ENCODE measurements around the gene MALL.
"Not testable (repeated sequence)": the region's sequence is repeated elsewhere in the genome, so short reads cannot be mapped to it uniquely, and the experiment has no call there.

The MALL gene

GRCh38 chr2:110047225-110047624, 68.4 kb downstream of the MALL start:
- not testable (repeated sequence) for H3K4ac ChIP-seq (ENCODE audit: low read depth, low read length); H3K9ac ChIP-seq (ENCODE audit: low read length); H3K4me3 ChIP-seq (ENCODE audit: low read depth, low read length); H3K14ac ChIP-seq (ENCODE audit: low read length); H3K36me3 ChIP-seq (ENCODE audit: control insufficient read depth in 1 of 2, insufficient read depth in 2 of 2, low read length in 2 of 2); H3K27ac ChIP-seq (ENCODE audit: low read depth, low read length); H3K9me3 ChIP-seq (ENCODE audit: insufficient read depth, low read depth, low read length); H2BK120ac ChIP-seq (ENCODE audit: insufficient read depth, low read length, poor library complexity); H2AK5ac ChIP-seq (ENCODE audit: low read length); DNase-seq; H3K23ac ChIP-seq (ENCODE audit: low read length); H3K79me1 ChIP-seq (ENCODE audit: low read length); H3K4me2 ChIP-seq (ENCODE audit: low read length); H4K12ac ChIP-seq (ENCODE audit: low read depth, low read length); H3K27me3 ChIP-seq (ENCODE audit: insufficient read depth, low read length); H2AFZ ChIP-seq (ENCODE audit: insufficient read depth, low read length, poor library complexity); H4K8ac ChIP-seq (ENCODE audit: low read depth, low read length); H3K79me2 ChIP-seq (ENCODE audit: control insufficient read depth, insufficient read depth, low read length, poor library complexity); H2BK5ac ChIP-seq (ENCODE audit: low read depth, low read length, poor library complexity); H3K4me1 ChIP-seq (ENCODE audit: control insufficient read depth in 1 of 2, insufficient read depth in 2 of 2, low read length in 2 of 2); H3K18ac ChIP-seq (ENCODE audit: low read length); H4K91ac ChIP-seq (ENCODE audit: low read depth, low read length); H2BK12ac ChIP-seq (ENCODE audit: low read length)
- WGBS (ENCODE audit: extremely low coverage, insufficient coverage, insufficient read length): no CpG with 5 or more reads among the region's 4 CpGs

- not testable (repeated sequence) for H2AK5ac ChIP-seq (ENCODE audit: low read length); H2AFZ ChIP-seq (ENCODE audit: insufficient read depth, low read length, poor library complexity); H2BK12ac ChIP-seq (ENCODE audit: low read length); H3K36me3 ChIP-seq (ENCODE audit: control insufficient read depth in 1 of 2, insufficient read depth in 2 of 2, low read length in 2 of 2); H3K79me2 ChIP-seq (ENCODE audit: control insufficient read depth, insufficient read depth, low read length, poor library complexity); H3K14ac ChIP-seq (ENCODE audit: low read length); H4K8ac ChIP-seq (ENCODE audit: low read depth, low read length); H3K18ac ChIP-seq (ENCODE audit: low read length); H3K27me3 ChIP-seq (ENCODE audit: insufficient read depth, low read length); H4K12ac ChIP-seq (ENCODE audit: low read depth, low read length); DNase-seq; H3K4ac ChIP-seq (ENCODE audit: low read depth, low read length); H3K4me2 ChIP-seq (ENCODE audit: low read length); H3K27ac ChIP-seq (ENCODE audit: low read depth, low read length); H3K9me3 ChIP-seq (ENCODE audit: insufficient read depth, low read depth, low read length); H3K79me1 ChIP-seq (ENCODE audit: low read length); H3K9ac ChIP-seq (ENCODE audit: low read length); H2BK120ac ChIP-seq (ENCODE audit: insufficient read depth, low read length, poor library complexity); H3K4me3 ChIP-seq (ENCODE audit: low read depth, low read length); H2BK5ac ChIP-seq (ENCODE audit: low read depth, low read length, poor library complexity); H4K91ac ChIP-seq (ENCODE audit: low read depth, low read length); H3K23ac ChIP-seq (ENCODE audit: low read length); H3K4me1 ChIP-seq (ENCODE audit: control insufficient read depth in 1 of 2, insufficient read depth in 2 of 2, low read length in 2 of 2)
- WGBS (ENCODE audit: extremely low coverage, insufficient coverage, insufficient read length): no CpG with 5 or more reads among the region's 10 CpGs
Observed at GRCh38 chr2:110041941-110042660, 73.5 kb downstream of the MALL start.

DNA sequence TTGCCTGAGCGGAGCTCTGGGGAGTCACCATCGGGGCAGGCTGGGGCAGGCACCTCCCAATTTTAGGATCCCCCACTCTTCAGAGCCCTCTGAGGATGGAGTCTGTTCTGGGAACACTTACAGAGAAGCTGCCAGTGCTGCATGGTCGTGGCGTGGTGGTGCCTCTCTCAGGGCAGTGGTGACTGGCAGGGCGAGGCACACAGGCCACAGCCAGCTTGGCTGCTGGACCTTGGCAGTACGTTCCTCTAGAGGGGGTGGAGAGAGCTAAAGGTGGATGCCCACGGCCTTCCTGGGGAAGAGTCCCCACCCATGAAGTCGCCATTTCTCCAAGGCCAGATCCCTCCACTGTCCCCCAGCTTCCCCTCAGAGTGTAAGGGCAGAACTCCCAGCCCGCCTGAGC, 78.3 kb downstream of the MALL start:
- H2AFZ ChIP-seq (ENCODE audit: insufficient read depth, low read length, poor library complexity); H4K8ac ChIP-seq (ENCODE audit: low read depth, low read length); H2AK5ac ChIP-seq (ENCODE audit: low read length); H3K23ac ChIP-seq (ENCODE audit: low read length); H4K91ac ChIP-seq (ENCODE audit: low read depth, low read length); H3K79me1 ChIP-seq (ENCODE audit: low read length); H3K27me3 ChIP-seq (ENCODE audit: insufficient read depth, low read length); H3K9ac ChIP-seq (ENCODE audit: low read length); H3K4me3 ChIP-seq (ENCODE audit: low read depth, low read length); H3K27ac ChIP-seq (ENCODE audit: low read depth, low read length); DNase-seq; H2BK12ac ChIP-seq (ENCODE audit: low read length); H3K4me1 ChIP-seq (ENCODE audit: control insufficient read depth in 1 of 2, insufficient read depth in 2 of 2, low read length in 2 of 2); H2BK5ac ChIP-seq (ENCODE audit: low read depth, low read length, poor library complexity); H2BK120ac ChIP-seq (ENCODE audit: insufficient read depth, low read length, poor library complexity); H3K9me3 ChIP-seq (ENCODE audit: insufficient read depth, low read depth, low read length); H3K14ac ChIP-seq (ENCODE audit: low read length); H3K79me2 ChIP-seq (ENCODE audit: control insufficient read depth, insufficient read depth, low read length, poor library complexity); H3K4ac ChIP-seq (ENCODE audit: low read depth, low read length); H3K4me2 ChIP-seq (ENCODE audit: low read length); H3K18ac ChIP-seq (ENCODE audit: low read length); H4K12ac ChIP-seq (ENCODE audit: low read depth, low read length); H3K36me3 ChIP-seq (ENCODE audit: control insufficient read depth in 1 of 2, insufficient read depth in 2 of 2, low read length in 2 of 2): not testable (repeated sequence)
- WGBS (ENCODE audit: extremely low coverage, insufficient coverage, insufficient read length): no CpG with 5 or more reads among the region's 9 CpGs

DNA sequence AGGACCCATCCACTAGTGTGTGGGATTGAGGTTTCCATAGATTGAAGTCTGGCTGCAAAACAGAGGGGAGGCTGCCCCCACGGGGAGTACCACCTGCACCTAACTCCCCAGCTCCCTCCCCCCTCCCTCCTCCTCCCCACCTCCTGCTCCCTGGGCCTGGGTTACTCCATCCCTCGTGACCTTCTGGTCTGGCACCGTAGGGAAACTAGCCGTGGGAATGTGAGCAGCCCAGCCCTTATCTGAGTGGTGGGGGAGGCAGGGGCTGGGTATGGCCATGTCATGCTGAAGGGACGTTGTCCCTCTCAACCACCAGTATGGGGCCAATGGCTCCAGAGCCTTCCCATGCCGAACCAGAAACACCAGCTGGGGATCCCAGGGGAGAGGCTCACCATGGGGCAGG, 80.2 kb downstream of the MALL start:
- not testable (repeated sequence) for H3K4me2 ChIP-seq (ENCODE audit: low read length); H4K12ac ChIP-seq (ENCODE audit: low read depth, low read length); H3K79me2 ChIP-seq (ENCODE audit: control insufficient read depth, insufficient read depth, low read length, poor library complexity); H4K8ac ChIP-seq (ENCODE audit: low read depth, low read length); H3K79me1 ChIP-seq (ENCODE audit: low read length); H3K9me3 ChIP-seq (ENCODE audit: insufficient read depth, low read depth, low read length); H3K4me3 ChIP-seq (ENCODE audit: low read depth, low read length); DNase-seq; H3K36me3 ChIP-seq (ENCODE audit: control insufficient read depth in 1 of 2, insufficient read depth in 2 of 2, low read length in 2 of 2); H3K14ac ChIP-seq (ENCODE audit: low read length); H3K23ac ChIP-seq (ENCODE audit: low read length); H2AK5ac ChIP-seq (ENCODE audit: low read length); H4K91ac ChIP-seq (ENCODE audit: low read depth, low read length); H2BK12ac ChIP-seq (ENCODE audit: low read length); H3K18ac ChIP-seq (ENCODE audit: low read length); H3K27ac ChIP-seq (ENCODE audit: low read depth, low read length); H3K4ac ChIP-seq (ENCODE audit: low read depth, low read length); H2AFZ ChIP-seq (ENCODE audit: insufficient read depth, low read length, poor library complexity); H3K9ac ChIP-seq (ENCODE audit: low read length); H3K27me3 ChIP-seq (ENCODE audit: insufficient read depth, low read length); H2BK120ac ChIP-seq (ENCODE audit: insufficient read depth, low read length, poor library complexity); H3K4me1 ChIP-seq (ENCODE audit: control insufficient read depth in 1 of 2, insufficient read depth in 2 of 2, low read length in 2 of 2); H2BK5ac ChIP-seq (ENCODE audit: low read depth, low read length, poor library complexity)
- no CpG with 5 or more reads among the region's 6 CpGs for WGBS (ENCODE audit: extremely low coverage, insufficient coverage, insufficient read length)
